Esophagus squamous epithelium (tissue), 5 donors: ENCODE measurements around the gene GLP2R. TPM values are rescaled to one million over a fixed set of nuclear protein-coding genes. Genes with fewer than 3 reads are reported as not detected.

Experiments
- DNase-seq: peaks from one replicate; lab custom pipeline; 2025; lab: John Stamatoyannopoulos, UW
- H3K27ac ChIP-seq, 4 donors: fragments of 200-600 bp; sonication (generic); one replicate each; pipeline ENCODE4 v1.5.1; 2016 to 2019; ENCODE audit warnings: mild to moderate bottlenecking in 1 of 4
- H3K27me3 ChIP-seq, 4 donors: fragments of 200-600 bp; sonication (generic); 1 replicate in 3 of 4; 2 replicates in 1 of 4; pipeline versions ENCODE4 v1.5.1 to v1.6.0; 2017 to 2021; ENCODE audit warnings: antibody characterized with exemption in 1 of 4
- H3K36me3 ChIP-seq, 3 donors: fragments of 200-600 bp; sonication (generic); one replicate each; pipeline ENCODE4 v1.5.1; 2016 to 2019
- H3K4me1 ChIP-seq, 3 donors: fragments of 200-600 bp; sonication (generic); one replicate each; pipeline ENCODE4 v1.5.1; 2017 to 2019
- H3K4me3 ChIP-seq, 4 donors: fragments of 200-600 bp; sonication (generic); 1 replicate in 3 of 4; 2 replicates in 1 of 4; pipeline ENCODE4 v1.5.1; 2016 to 2019; ENCODE audit warnings: mild to moderate bottlenecking in 2 of 4, moderate library complexity in 1 of 4
- H3K9me3 ChIP-seq, 3 donors: fragments of 200-600 bp; sonication (generic); one replicate each; pipeline ENCODE4 v1.5.1; 2016 to 2019
- CTCF ChIP-seq, 6 experiments: fragments of 450-650 bp in 4 of 6; fragments of 200-600 bp in 2 of 6; sonication (generic) in 2 of 6; IDR thresholded peaks; one replicate each; pipeline ENCODE4 v1.5.1; 2016 to 2019; ENCODE audit warnings: antibody characterized with exemption in 6 of 6, mild to moderate bottlenecking in 4 of 6, moderate library complexity in 4 of 6
- POLR2A ChIP-seq, 4 donors: fragments of 450-650 bp; IDR thresholded peaks; one replicate each; pipeline ENCODE4 v1.6.1; 2017; ENCODE audit warnings: antibody characterized with exemption in 4 of 4, mild to moderate bottlenecking in 4 of 4, moderate library complexity in 3 of 4
- WGBS, 2 donors: methylation state at CpG; one replicate each; pipeline ENCODE4 v1.1.5; 2018; 5-methylcytosine and 5-hydroxymethylcytosine counted together
- intact Hi-C: fragments of 100-400 bp; cut with DNase I; formaldehyde crosslinking; loops from one replicate; pipeline ENCODE4 v1.15.0; 2022
- total RNA-seq, 4 donors: library from RNA; depleted of rRNA; stranded (reverse); fragments of >200 nt; gene quantifications; one replicate each; pipeline ENCODE4 v1.1.0, GENCODE V29; 2016
- donor health status: DM: yes; HTN: yes; CAD: no.

The GLP2R gene
- total RNA-seq, 4 donors from 2014 or later = 0.21 to 0.95 (median 0.31) TPM; not detected in 1

GRCh38 chr17:9844153-9844552, 18.4 kb downstream of the GLP2R start:
- WGBS, 2 donors = 75 to 88% methylated on average over 8 of the region's 8 CpGs
- intact Hi-C loops = no loop called here
- TF ChIP-seq POLR2A (IDR thresholded peaks at IDR 0.05) = no peak
- H3K36me3 ChIP-seq = no peaks in the 10 kb centered on the region
- no peaks in the 10 kb centered on the region for H3K27me3 ChIP-seq
- H3K27ac ChIP-seq = no peak overlapping the region
- peaks cover 0 to 21% (median 5%) of the 10 kb centered on the region in 3 donors for H3K4me1 ChIP-seq
- H3K9me3 ChIP-seq = no peaks in the 10 kb centered on the region
- no peak for DNase-seq
- H3K4me3 ChIP-seq = no peak overlapping the region

DNA sequence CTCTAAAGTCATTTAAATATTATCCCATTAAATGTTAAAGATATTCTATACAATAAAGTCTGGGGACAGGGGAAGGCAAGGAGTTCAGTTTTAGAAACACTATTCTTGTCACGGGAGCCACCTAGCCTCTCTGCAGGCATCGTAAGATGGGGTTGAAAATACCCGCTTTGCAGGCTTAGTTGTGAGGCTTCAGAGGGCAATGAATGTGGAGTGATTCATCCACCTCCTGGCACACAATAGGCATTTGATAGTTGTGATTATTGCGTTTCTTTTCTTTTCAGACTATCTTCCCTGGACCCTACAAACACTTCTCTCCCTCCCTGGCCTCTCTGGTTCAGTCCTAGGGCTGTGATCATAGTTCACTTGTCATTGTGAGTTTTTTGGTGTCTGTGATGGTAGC, 19.6 kb downstream of the GLP2R start:
- peaks cover 0 to 16% (median 5%) of the 10 kb centered on the region in 3 donors for H3K4me1 ChIP-seq
- no peaks in the 10 kb centered on the region for H3K9me3 ChIP-seq
- WGBS, 2 donors = 67 to 93% methylated on average over 4 of the region's 4 CpGs
- intact Hi-C loops = no loop called here
- no peak for TF ChIP-seq CTCF (IDR thresholded peaks at IDR 0.05)
- no peak for TF ChIP-seq POLR2A (IDR thresholded peaks at IDR 0.05)
- no peak for DNase-seq
- no peak overlapping the region for H3K27ac ChIP-seq
- H3K27me3 ChIP-seq = no peaks in the 10 kb centered on the region
- no peaks in the 10 kb centered on the region for H3K36me3 ChIP-seq
- no peak overlapping the region for H3K4me3 ChIP-seq

GRCh38 chr17:9850151-9850550, 24.4 kb downstream of the GLP2R start:
- H3K4me3 ChIP-seq = no peak overlapping the region
- no peaks in the 10 kb centered on the region for H3K9me3 ChIP-seq
- WGBS, 2 donors = 78 to 85% methylated on average over 5 of the region's 5 CpGs
- no peak overlapping the region for H3K27ac ChIP-seq
- H3K36me3 ChIP-seq = no peaks in the 10 kb centered on the region
- intact Hi-C loops = no loop called here
- H3K27me3 ChIP-seq = no peaks in the 10 kb centered on the region
- no peak for DNase-seq
- H3K4me1 ChIP-seq = no peaks in the 10 kb centered on the region
- TF ChIP-seq CTCF (IDR thresholded peaks at IDR 0.05) (no peak), POLR2A (IDR thresholded peaks at IDR 0.05) (no peak)

DNA sequence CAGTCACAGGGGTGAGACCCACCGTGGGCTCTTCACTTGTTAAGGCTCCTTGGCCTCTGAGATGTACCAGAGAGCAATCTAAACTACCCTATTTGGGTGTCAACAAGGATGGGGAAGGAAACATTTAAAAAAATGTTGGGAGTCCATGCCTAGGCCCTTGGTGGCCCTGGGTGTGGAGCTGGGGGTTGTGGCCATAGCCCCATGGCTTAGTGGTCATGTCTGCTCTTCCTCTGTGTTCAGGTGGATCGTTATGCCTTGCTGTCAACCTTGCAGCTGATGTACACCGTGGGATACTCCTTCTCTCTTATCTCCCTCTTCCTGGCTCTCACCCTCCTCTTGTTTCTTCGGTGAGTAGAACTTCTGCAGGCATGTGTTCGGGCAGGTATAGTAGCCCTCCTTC, 28.5 kb downstream of the GLP2R start:
- H3K4me1 ChIP-seq = no peaks in the 10 kb centered on the region
- intact Hi-C loops = no loop called here

GRCh38 chr17:9855036-9855435, 29.3 kb downstream of the GLP2R start:
- intact Hi-C loops = no loop called here
- DNase-seq = no peak
- H3K27me3 ChIP-seq = no peaks in the 10 kb centered on the region
- H3K4me1 ChIP-seq = no peaks in the 10 kb centered on the region
- no peak for TF ChIP-seq CTCF (IDR thresholded peaks at IDR 0.05)
- TF ChIP-seq POLR2A (IDR thresholded peaks at IDR 0.05) = no peak
- H3K27ac ChIP-seq = no peak overlapping the region
- no peak overlapping the region for H3K4me3 ChIP-seq
- H3K36me3 ChIP-seq = no peaks in the 10 kb centered on the region
- 71 to 93% methylated on average over 4 of the region's 4 CpGs for WGBS, 2 donors
- H3K9me3 ChIP-seq = peaks cover 0 to 9% (median 9%) of the 10 kb centered on the region in 3 donors

More for the DNA sequence above, 28.5 kb downstream of the GLP2R start:
- Histone ChIP-seq H3K36me3 (no peaks in the 10 kb centered on the region), H3K27ac (no peak overlapping the region), H3K27me3 (no peaks in the 10 kb centered on the region), H3K4me3 (no peak overlapping the region), H3K9me3 (peaks cover 0 to 9% (median 9%) of the 10 kb centered on the region in 3 donors)
- no peak for TF ChIP-seq POLR2A (IDR thresholded peaks at IDR 0.05)
- no peak for TF ChIP-seq CTCF (IDR thresholded peaks at IDR 0.05)
- 56 to 65% methylated on average over 5 of the region's 5 CpGs for WGBS, 2 donors
- no peak for DNase-seq

DNA sequence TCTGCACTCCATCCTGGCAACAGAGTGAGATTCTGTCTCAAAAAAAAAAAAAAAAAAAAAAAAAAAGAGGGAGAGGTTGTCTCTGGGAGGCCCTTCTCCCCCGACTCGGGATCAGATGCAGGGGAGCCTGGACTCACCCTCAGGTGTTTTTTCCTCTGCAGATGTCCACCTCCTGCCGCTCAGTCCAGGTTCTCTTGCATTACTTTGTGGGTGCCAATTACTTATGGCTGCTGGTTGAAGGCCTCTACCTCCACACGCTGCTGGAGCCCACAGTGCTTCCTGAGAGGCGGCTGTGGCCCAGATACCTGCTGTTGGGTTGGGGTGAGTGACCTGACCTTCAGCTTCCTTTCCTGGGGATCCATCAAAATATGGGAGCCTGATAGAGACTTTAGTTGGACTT, 34.1 kb downstream of the GLP2R start:
- intact Hi-C loops = no loop called here
- WGBS, 2 donors = 84 to 93% methylated on average over 4 to 5 of the region's 5 CpGs
- DNase-seq = no peak

More for the DNA sequence above, 34.1 kb downstream of the GLP2R start:
- H3K4me1 ChIP-seq = no peaks in the 10 kb centered on the region
- H3K36me3 ChIP-seq = no peaks in the 10 kb centered on the region
- peaks cover 0 to 9% (median 9%) of the 10 kb centered on the region in 3 donors for H3K9me3 ChIP-seq
- H3K27me3 ChIP-seq = no peaks in the 10 kb centered on the region
- no peak overlapping the region for H3K27ac ChIP-seq
- TF ChIP-seq POLR2A (IDR thresholded peaks at IDR 0.05) (no peak), CTCF (IDR thresholded peaks at IDR 0.05) (no peak)
- no peak overlapping the region for H3K4me3 ChIP-seq
